Heart left ventricle (tissue), 16 donors: ENCODE results near the gene FDCSP. TPM values are rescaled to one million over a fixed set of nuclear protein-coding genes. Genes with fewer than 3 reads are reported as not detected.

ENCODE experiments used
- ATAC-seq, 4 donors: fragments of 200-7000 bp; cut with Tn5 transposase; one replicate each; pipeline ENCODE4 v1.9.1; 2020 to 2022; ENCODE audit warnings: moderate library complexity in 4 of 4, mild to moderate bottlenecking in 3 of 4, moderate number of reproducible peaks in 1 of 4
- DNase-seq, 5 donors: peaks; one replicate each; pipeline ENCODE4 v3.0.0-alpha.2; 2020
- H3K27ac ChIP-seq, 12 donors: fragments of 200-600 bp; sonication (generic) in 4 of 12; one replicate each; pipeline versions ENCODE4 v1.5.0 to v1.8.0; 2016 to 2022; ENCODE audit warnings: mild to moderate bottlenecking in 2 of 12
- H3K27me3 ChIP-seq, 9 donors: fragments of 200-600 bp; sonication (generic) in 2 of 9; one replicate each; pipeline versions ENCODE4 v1.5.1 to v1.8.0; 2016 to 2022; ENCODE audit warnings: mild to moderate bottlenecking in 3 of 9
- H3K36me3 ChIP-seq, 9 donors: fragments of 200-600 bp; sonication (generic) in 2 of 9; one replicate each; pipeline versions ENCODE4 v1.5.0 to v1.8.0; 2018 to 2022; ENCODE audit warnings: mild to moderate bottlenecking in 2 of 9
- H3K4me1 ChIP-seq, 12 donors: fragments of 200-600 bp; sonication (generic) in 4 of 12; one replicate each; pipeline versions ENCODE4 v1.5.0 to v1.8.0; 2016 to 2022; ENCODE audit warnings: mild to moderate bottlenecking in 3 of 12
- H3K4me3 ChIP-seq, 12 donors: fragments of 200-600 bp; sonication (generic) in 4 of 12; one replicate each; pipeline versions ENCODE4 v1.5.0 to v1.8.0; 2017 to 2022; ENCODE audit warnings: mild to moderate bottlenecking in 9 of 12, moderate library complexity in 4 of 12
- H3K9me3 ChIP-seq, 12 donors: fragments of 200-600 bp; sonication (generic) in 4 of 12; one replicate each; pipeline versions ENCODE4 v1.5.0 to v1.8.0; 2016 to 2022; ENCODE audit warnings: mild to moderate bottlenecking in 1 of 12
- CTCF ChIP-seq, 12 donors: fragments of 200-600 bp; sonication (generic) in 4 of 12; IDR thresholded peaks; one replicate each; pipeline versions ENCODE4 v1.5.0 to v1.8.0; 2018 to 2022; ENCODE audit warnings: antibody characterized with exemption in 12 of 12, mild to moderate bottlenecking in 5 of 12
- POLR2A ChIP-seq, 2 donors: fragments of 450-650 bp; IDR thresholded peaks; one replicate each; pipeline ENCODE4 v1.6.1; 2017; ENCODE audit warnings: antibody characterized with exemption in 2 of 2, mild to moderate bottlenecking in 2 of 2, moderate library complexity in 2 of 2
- WGBS, 4 donors: extraction: QIAGEN DNeasy Blood & Tissue Kit in 2 of 4; methylation state at CpG; one replicate each; pipeline versions ENCODE4 v1.1.5 to v1.1.7; 2013 to 2018; 5-methylcytosine and 5-hydroxymethylcytosine counted together
- intact Hi-C, 10 donors: fragments of 100-400 bp; cut with DNase I; formaldehyde crosslinking; loops; one replicate each; pipeline versions ENCODE4 v1.11.1 to v1.14.2; 2022
- polyA plus RNA-seq, 2 donors: library from polyadenylated mRNA; stranded (reverse); fragments of 200-250 nt; gene quantifications; one replicate each; pipeline ENCODE4 v1.2.3, GENCODE V29; 2013
- total RNA-seq, 9 donors: library from RNA; depleted of rRNA in 2 of 9; stranded (reverse); fragments of >200 nt in 2 of 9; fragmentation: NEBNext Ultra II Directional in 3 of 9; extraction: Animal tissue kit (Norgen Biotek cat#: 25700) in 3 of 9; gene quantifications; one replicate each; pipeline versions ENCODE4 v1.1.0 to v1.2.4, GENCODE V29; 2016 to 2023
- donor health status: ischemic (EF 13 %, LVEDD 7.1; RV severe dilation, severe dysfunction).
- donor health status: healthy with polysubstance abuse.
- donor health status: DM: no; HTN: yes; CAD: no.
- donor health status: DM: no; HTN: no; CAD: no.
- donor health status: ischemic (EF 25% LVEDD 6.9; RV normal size, moderate dysfunction).
- donor health status: ischemic (EF 25% LVEDD 5.7; RV mildly dilated, moderate dysfunction).
- donor health status: healthy.
- donor health status: DM: yes; HTN: yes; CAD: no.
- donor health status: ischemic (EF 35%, LVEDD 5.7; RV mildly dilated, moderate dysfunction).
- donor health status: nonischemic (EF 11% LVEDD 7.7; RV severe dilation, severe dysfunction).
- donor health status: DM: yes; HTN: yes; CAD: no.
- donor health status: PGD.
- donor health status: ischemic (EF 29% LVEDD 5.4; RV normal size, mild dysfunction).
- donor health status: nonischemic (EF 23%, LVEDD 6.1; RV moderate dilation, normal function).

The FDCSP gene
- total and polyA plus RNA-seq, 11 donors: not detected

- Histone ChIP-seq H3K36me3 (no peaks in the 10 kb centered on the region), H3K9me3 (no peaks in the 10 kb centered on the region), H3K27me3 (no peaks in the 10 kb centered on the region), H3K4me3 (no peak overlapping the region), H3K4me1 (no peaks in the 10 kb centered on the region), H3K27ac (no peak overlapping the region)
- DNase-seq (no peak), ATAC-seq (no peak)
- 63 to 81% (median 76%) methylated on average over 4 of the region's 4 CpGs for WGBS, 4 donors
- intact Hi-C loops: no loop called here
- TF ChIP-seq POLR2A (IDR thresholded peaks at IDR 0.05): no peak
- no peak for TF ChIP-seq CTCF (IDR thresholded peaks at IDR 0.05)
Measured at GRCh38 chr4:70243091-70243490, 17.2 kb downstream of the FDCSP start.

DNA sequence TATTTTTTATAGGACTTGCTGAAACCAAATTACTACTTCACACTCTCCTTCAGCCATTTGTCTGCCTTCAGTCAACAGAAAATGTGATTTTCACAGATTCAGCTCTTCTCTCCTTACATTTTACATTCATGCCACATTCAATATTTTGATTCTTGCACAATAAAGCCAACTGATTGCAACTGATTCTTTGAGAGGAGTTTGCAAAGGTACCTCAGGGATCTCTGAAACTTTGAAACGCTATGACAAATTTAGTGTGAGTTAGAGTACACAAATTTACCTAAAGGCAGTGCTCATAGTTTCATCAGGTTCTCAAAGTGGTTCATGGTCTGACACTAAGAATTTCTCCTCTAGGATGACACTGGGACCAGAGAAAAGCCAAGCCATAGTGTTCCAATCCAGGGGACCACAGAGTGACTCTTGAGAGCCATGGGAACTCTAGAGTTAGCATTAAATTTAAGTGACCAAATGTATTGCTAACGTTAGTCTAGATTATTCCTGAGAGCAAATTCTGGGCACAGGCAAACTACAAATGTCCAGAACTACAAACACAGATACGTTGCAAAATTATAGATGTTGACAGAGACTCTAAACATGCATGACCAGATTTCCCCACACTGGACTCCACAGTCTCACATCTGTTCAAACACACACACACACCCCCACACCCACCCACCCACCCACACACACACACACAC, 25.5 kb downstream of the FDCSP start:
- intact Hi-C loops: no loop called here
- no peak overlapping the region for H3K27ac ChIP-seq
- no peaks in the 10 kb centered on the region for H3K27me3 ChIP-seq
- H3K4me1 ChIP-seq: no peaks in the 10 kb centered on the region
- H3K9me3 ChIP-seq: peaks cover 0 to 4% (median 0%) of the 10 kb centered on the region in 12 donors
- H3K4me3 ChIP-seq: no peak overlapping the region
- TF ChIP-seq POLR2A (IDR thresholded peaks at IDR 0.05): no peak
- no peak for TF ChIP-seq CTCF (IDR thresholded peaks at IDR 0.05)
- ATAC-seq: no peak
- no peaks in the 10 kb centered on the region for H3K36me3 ChIP-seq
- 42 to 76% (median 62%) methylated on average over 3 of the region's 3 CpGs for WGBS, 4 donors
- no peak for DNase-seq

DNA sequence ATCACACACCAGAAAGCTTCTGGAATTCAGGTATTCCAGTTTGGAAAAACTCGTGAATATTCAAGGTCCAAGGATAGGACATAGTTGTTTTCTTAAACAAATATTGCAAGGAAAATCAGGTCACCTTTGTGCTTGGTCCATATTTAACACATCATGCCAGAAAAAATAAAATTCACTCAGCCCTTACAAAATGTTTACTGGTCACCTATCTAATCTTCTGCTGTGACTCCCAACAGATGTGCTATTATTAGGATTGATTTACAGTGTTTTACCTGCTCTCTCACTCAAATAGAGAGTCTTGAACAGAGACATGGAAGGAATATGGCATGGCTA, 26.0 kb downstream of the FDCSP start:
- Histone ChIP-seq H3K4me3 (no peak overlapping the region), H3K4me1 (no peaks in the 10 kb centered on the region), H3K27me3 (no peaks in the 10 kb centered on the region), H3K9me3 (peaks cover 0 to 4% (median 0%) of the 10 kb centered on the region in 12 donors), H3K27ac (no peak overlapping the region), H3K36me3 (no peaks in the 10 kb centered on the region)
- DNase-seq: no peak
- TF ChIP-seq CTCF (IDR thresholded peaks at IDR 0.05) (no peak), POLR2A (IDR thresholded peaks at IDR 0.05) (no peak)
- intact Hi-C loops: no loop called here
- no peak for ATAC-seq
- 53 to 62% (median 57%) methylated on average over 1 of the region's 1 CpG for WGBS, 4 donors

GRCh38 chr4:70269674-70270073, 43.8 kb downstream of the FDCSP start:
- DNase-seq (no peak), ATAC-seq (no peak)
- TF ChIP-seq CTCF (IDR thresholded peaks at IDR 0.05) (no peak), POLR2A (IDR thresholded peaks at IDR 0.05) (no peak)
- Histone ChIP-seq H3K4me3 (no peak overlapping the region), H3K9me3 (peaks cover 0 to 3% (median 0%) of the 10 kb centered on the region in 12 donors), H3K36me3 (no peaks in the 10 kb centered on the region), H3K27me3 (no peaks in the 10 kb centered on the region), H3K4me1 (no peaks in the 10 kb centered on the region), H3K27ac (no peak overlapping the region)
- 8 to 16% (median 15%) methylated on average over 1 of the region's 1 CpG for WGBS, 4 donors
- intact Hi-C loops: no loop called here
